Activated CD4-positive, alpha-beta T cell treated with anti-CD3 and anti-CD28 coated beads, Interleukin-2, amount 10 ng/mL, durations not matched to agents 7 days and 5 days (primary cell): ENCODE results near the gene GNS. TPM values are rescaled to one million over a fixed set of nuclear protein-coding genes. Genes with fewer than 3 reads are reported as not detected.

Experiments used
- CTCF ChIA-PET: fragments of 350-600 bp; sonication (Branson Sonifier 250); formaldehyde crosslinking; loops from one replicate; lab custom pipeline; 2021; ENCODE audit warnings: antibody characterized with exemption; lab: Charles Lee
- POLR2A ChIA-PET: fragments of 350-600 bp; sonication (Branson Sonifier 250); formaldehyde crosslinking; loops from one replicate; lab custom pipeline; 2021; ENCODE audit warnings: antibody characterized with exemption; lab: Charles Lee
- DNase-seq: peaks from one replicate; pipeline ENCODE4 v3.0.0-alpha.2; 2020
- H3K27ac Mint-ChIP-seq: one replicate; pipeline ENCODE4 v1.8.0; 2021; ENCODE audit warnings: mild to moderate bottlenecking, moderate library complexity, mixed read lengths
- H3K27me3 Mint-ChIP-seq: one replicate; pipeline ENCODE4 v1.8.0; 2021; ENCODE audit warnings: mixed read lengths
- H3K36me3 Mint-ChIP-seq: one replicate; pipeline ENCODE4 v1.8.0; 2021; ENCODE audit warnings: low read depth, mixed read lengths
- H3K4me1 Mint-ChIP-seq: one replicate; pipeline ENCODE4 v1.8.0; 2021; ENCODE audit warnings: mixed read lengths
- H3K4me3 Mint-ChIP-seq: one replicate; pipeline ENCODE4 v1.8.0; 2021; ENCODE audit warnings: mild to moderate bottlenecking, moderate library complexity, mixed read lengths
- H3K9me3 Mint-ChIP-seq: one replicate; pipeline ENCODE4 v1.8.0; 2021; ENCODE audit warnings: mixed read lengths
- total RNA-seq, 2 experiments: library from RNA; stranded (reverse); gene quantifications; one replicate each; pipeline ENCODE4 v1.2.3, GENCODE V29; 2021

GNS gene
- total RNA-seq, 2 experiments from 2014 or later = 25.3 to 31.3 TPM

GRCh38 chr12:64665514-64665913 lies 93.7 kb downstream of the GNS start:
- DNase-seq = peak; percentile 63
- Mint-ChIP-seq H3K27ac (peak overlapping the region; percentile 99), H3K9me3 (no peaks in the 10 kb centered on the region), H3K4me3 (peak overlapping the region; percentile 43), H3K27me3 (no peaks in the 10 kb centered on the region), H3K4me1 (peaks cover 82% of the 10 kb centered on the region), H3K36me3 (peaks cover 29% of the 10 kb centered on the region)
- POLR2A ChIA-PET = interaction anchor here (0.5 kb wide), 1 partner anchor 56 kb away, joined by 4 read pairs; no protein-coding TSS in a partner anchor
- CTCF ChIA-PET = interaction anchor here (0.6 to 1.3 kb wide), 5 partner anchors 9 to 1952 kb away, joined by 3 to 4 read pairs (median 4); no protein-coding TSS in a partner anchor

Other genes with a start within 250 kb of the GNS start
- gene RASSF3, start 148.9 kb downstream of the GNS start, total RNA-seq = 100 to 1,000 TPM; 114 to 115 TPM
- gene TBC1D30, start 65.2 kb upstream of the GNS start, total RNA-seq = under 1 TPM; 0.19 to 0.20 TPM